NCI-H748 treated with DMSO at 0.1 percent for 48 hours (cell line): Measurements from ENCODE around the gene SDK1.
"Not testable (repeated sequence)": the region's sequence is repeated elsewhere in the genome, so short reads cannot be mapped to it uniquely, and the experiment has no call there.

Experiments
- DNase-seq: peaks from one replicate; lab custom pipeline; 2025; lab: John Stamatoyannopoulos, UW

SDK1 gene

DNA sequence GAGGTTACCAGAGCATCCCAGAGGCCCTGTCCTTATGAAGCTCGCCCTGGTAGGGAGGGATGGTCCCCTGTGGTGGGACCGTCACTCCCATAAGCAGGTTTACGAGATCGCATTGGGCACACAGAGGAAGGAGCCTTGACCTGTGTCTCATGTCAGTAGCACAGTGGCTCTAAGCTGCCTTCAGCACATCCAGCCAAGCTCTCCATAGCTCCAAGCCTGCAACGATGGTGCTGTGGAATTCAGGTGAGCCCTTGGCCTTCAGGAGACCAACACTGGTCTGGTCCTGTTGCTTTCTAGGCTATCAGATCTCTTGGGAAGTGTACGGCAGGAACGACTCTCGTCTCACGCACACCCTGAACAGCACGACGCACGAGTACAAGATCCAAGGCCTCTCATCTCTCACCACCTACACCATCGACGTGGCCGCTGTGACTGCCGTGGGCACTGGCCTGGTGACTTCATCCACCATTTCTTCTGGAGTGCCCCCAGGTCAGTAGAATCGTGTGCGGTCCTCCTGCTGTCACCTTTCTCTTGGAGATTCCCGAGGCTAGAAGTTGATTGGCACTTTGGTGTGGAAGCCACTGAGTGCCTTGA lies 775.7 kb downstream of the SDK1 start:
- no peak for DNase-seq

DNA sequence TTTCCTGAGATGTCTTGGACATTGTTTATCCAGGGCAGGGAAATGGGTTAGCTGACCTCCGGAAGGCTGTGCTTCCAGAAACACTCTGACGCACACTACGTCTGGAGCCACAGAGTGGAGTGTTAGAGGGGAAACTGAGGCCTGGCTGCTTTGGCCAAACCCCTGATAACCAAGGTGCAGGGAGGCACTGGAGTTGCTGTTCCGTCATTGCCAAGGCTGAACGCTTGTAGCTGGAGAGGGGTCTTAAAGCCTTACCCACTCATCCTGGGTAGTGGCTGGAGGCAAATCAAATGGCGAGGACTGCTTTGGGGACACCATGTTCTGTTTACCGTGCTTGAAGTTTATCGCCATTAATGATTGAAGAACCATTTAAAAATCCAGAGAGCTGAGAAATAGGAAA lies 776.9 kb downstream of the SDK1 start:
- no peak for DNase-seq

DNA sequence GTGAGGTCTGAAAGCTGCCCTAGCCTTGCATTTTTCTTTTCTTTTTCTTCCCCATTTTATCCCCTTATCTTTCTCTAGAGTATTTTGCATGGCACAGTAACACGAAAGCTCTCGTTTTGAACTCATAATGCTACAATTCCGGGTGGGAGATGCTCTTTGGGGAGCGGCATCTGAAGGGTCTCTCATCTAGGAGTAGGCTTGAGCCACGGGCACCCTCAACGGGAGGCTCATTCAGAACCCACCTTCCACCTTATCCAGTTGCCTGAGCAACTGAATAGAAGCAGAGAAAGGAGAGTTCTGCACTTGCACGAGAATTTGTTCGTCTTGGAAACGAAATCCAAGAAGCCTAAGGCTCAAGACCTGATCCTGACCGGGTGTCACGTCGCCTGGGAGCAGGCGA lies 777.5 kb downstream of the SDK1 start:
- DNase-seq: no peak

DNA sequence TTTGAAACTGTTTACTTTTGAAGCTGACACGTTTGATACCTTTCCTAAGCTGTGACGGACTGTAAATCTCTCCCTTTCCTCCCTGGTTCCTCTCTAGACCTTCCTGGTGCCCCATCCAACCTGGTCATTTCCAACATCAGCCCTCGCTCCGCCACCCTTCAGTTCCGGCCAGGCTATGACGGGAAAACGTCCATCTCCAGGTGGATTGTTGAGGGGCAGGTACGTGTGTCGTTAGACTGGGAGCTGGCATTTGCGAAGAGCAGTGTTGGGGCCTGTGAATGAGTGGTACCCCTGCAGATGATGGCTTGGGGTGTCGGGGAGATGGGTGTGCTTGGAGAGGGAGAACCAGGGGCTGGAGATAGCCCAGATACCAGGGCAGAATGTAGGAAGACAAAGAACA lies 778.3 kb downstream of the SDK1 start:
- no peak for DNase-seq

DNA sequence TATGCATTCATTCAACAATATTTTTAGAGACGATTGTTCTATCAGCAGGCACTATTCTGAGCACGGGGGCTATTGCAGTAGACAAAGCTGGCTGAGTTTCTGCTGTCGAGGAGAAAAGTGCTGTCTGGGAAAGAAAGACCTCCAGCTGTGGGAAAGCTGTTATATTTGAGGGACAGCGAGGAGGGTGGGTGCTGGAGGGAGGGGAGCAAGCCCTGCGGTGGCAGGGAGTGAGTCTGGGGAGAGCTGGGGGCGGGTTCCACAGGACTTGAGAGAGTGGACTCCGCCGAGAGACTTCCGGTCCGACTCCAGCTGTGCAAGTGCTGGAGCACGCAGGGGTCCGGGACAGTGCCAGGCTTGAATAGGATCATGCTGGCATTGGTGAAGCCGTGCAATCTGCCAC lies 778.9 kb downstream of the SDK1 start:
- no peak for DNase-seq

DNA sequence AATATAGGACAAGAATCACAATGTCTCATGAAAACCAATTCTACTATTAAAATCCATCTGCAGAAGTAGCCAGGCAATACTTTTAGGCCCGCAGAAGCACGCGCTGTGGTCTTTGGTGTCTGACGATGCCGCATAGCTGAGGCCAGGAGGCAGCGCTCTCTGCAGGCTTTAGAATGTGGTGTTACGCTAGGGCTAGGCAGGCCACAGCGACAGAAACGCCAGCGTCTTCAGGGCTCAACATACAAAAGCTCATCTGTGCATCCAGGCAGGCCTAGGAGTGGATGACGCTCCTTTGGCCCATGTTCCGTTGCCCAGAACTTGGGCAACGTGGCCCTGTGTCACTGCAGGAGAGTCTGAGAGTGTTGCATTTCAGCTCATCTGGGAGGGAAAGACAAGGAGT lies 779.9 kb downstream of the SDK1 start:
- no peak for DNase-seq

DNA sequence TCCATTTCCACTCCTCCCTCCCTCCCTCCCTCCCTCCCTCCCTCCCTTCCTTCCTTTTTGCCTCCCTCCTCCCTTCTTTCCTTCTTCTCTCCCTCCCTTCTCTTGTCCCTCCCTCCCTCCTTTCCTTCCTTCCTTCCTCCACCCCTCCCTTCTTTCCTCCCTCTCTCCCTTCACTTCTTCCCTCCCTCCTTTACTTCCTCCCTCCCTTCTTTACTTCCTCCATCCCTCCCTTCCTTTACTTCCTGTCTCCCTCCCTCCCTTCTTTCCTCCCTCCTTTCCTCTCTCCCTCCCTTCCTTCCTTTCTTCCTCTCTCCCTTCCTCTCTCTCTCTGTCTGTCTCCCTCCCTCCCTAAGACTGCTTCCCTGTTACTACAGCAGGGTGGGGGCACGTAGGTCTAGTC lies 782.5 kb downstream of the SDK1 start:
- DNase-seq: no peak

DNA sequence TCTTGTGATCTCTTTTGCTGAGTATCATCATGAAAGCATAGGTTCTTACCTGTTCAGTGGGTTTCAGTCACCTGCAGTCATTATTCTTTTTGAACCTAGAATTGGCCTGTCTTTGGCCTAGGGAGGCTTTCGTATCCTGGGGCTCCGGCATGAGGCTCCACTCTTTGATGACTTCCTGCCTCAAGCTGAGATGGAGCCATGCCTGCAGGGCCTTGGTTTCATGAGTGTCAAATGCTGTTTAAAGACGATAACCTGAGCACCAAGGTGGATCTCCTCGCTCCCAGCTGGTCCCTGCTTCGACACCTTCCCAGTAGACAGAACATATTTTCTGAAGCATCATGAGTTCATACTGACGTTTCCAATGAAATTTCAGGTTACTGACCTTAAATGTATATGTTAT lies 783.2 kb downstream of the SDK1 start:
- DNase-seq: no peak

DNA sequence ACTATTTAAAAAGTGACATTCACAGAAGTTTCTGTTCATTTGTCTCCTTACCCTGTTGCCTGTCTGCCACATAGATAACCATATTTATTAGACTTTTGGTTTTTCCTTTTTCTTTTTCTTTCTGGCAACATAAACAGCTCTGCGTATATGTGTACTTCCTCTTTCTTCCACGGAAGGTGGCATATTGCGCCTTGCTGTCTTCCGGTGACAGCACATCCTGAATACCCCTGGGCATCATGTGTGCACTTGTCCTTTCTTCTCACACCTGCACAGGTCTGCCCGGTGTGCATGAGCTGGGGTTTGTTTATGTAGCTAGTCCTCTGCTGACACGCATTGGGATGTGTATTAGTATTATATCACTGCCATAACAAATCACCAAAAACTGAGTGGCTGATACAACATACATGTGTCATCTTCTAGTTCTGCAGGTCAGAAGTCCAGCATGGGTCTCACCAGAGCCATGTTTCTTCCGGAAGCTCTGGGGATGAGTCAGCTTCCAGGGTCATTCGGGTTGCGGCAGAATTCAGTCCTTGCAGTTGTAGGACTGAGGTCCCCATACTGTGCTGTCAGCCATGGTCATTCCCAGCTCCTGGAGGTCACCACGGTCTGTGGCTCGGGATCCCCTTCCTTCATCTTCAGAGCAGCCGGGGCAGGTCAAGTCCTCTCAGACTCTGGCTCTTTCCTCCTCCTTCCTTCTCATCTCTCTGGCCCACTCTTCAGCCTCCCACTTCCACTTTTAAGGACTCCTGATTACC lies 785.1 kb downstream of the SDK1 start:
- DNase-seq: no peak

DNA sequence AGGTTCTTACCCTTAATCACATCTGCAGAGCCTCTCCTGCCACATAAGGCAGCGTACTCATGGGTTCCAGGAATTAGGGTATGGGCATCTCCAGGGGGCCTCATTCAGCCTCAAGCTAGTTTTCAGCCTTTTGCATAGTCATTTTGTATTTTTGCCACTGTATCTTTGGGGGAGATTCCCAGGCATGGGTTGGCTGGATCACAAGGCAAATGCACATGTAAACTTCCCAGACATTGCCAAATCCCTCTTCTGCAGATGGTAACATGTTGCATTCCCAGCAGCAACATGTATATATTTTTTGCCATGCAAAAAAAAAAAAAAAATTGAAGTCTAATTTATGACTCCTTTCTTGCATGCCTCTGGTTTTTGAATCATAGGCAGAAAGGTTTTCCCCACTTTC lies 785.7 kb downstream of the SDK1 start:
- no peak for DNase-seq

DNA sequence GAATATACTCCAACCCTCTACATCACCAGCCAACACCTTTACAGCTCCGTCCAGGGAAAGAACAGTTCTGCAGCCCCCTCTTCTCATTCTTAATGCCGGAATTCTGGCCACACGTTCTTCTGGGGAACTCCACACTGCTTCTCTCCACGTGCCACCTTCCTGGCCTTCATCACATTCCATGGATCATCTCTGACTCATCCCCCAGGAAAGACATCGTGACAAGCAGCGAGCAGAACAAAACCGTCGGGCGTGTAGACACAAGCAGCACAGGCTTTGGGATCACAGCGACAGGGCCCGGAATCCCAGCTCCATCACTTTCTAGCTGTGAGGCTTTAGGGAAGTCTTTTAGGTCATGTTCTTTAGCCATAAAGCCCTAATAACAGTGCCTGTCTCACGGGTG lies 790.7 kb downstream of the SDK1 start:
- no peak for DNase-seq

DNA sequence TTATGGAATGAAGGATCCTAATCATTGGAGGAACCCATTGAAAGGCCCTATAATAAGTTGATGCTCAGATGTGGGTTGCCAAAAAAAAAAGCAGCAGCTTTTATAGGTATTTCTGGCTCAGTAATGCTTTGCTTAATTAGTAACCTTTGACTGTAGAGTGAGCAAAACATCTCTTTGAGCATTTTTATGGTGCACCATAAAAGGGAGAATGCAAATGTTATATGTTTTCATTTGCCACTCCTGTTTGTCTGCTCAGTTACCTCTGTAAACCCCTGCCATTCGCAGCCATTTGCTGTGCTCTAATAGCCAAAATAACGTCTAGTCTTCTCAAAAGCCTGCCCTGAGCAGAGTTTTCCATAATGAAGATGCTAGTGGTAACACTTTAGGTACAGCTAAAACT lies 792.0 kb downstream of the SDK1 start:
- DNase-seq: no peak

DNA sequence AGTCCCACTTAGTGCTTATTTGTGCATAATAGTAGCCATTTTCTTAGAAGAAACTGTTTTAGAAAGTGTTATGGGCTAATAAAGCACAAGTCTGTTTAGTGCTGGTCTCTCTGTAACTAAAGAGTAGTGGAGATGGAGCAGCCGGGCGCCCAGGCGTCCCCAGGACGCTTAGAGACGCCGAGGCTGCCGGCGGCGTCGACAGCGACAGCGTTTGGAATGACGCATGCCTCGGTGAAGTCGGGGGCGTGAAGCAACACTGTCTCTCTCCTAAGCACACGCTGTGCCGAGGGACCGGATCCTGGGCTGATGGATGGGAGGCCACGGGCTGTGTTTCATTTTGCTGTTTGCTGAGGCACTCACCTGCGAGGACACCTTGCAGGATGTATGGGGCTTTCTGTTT lies 792.4 kb downstream of the SDK1 start:
- no peak for DNase-seq

DNA sequence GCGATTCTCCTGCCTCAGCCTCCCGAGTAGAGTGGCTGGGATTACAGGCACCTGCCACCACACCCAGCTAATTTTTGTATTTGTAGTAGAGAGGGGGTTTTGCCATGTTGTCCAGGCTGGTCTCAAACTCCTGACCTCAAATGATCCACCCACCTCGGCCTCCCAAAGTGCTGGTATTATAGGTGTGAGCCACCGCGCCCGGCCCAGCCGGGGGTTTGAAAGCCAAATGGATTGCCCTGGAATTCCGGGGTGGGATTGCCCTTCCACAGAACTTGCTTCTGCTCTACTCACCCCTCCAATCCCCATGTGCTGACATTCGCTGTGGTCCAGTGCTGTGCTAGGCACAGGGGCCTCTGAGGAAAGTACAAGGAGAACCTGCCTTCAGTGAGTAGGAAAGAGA lies 793.1 kb downstream of the SDK1 start:
- not testable (repeated sequence) for DNase-seq

DNA sequence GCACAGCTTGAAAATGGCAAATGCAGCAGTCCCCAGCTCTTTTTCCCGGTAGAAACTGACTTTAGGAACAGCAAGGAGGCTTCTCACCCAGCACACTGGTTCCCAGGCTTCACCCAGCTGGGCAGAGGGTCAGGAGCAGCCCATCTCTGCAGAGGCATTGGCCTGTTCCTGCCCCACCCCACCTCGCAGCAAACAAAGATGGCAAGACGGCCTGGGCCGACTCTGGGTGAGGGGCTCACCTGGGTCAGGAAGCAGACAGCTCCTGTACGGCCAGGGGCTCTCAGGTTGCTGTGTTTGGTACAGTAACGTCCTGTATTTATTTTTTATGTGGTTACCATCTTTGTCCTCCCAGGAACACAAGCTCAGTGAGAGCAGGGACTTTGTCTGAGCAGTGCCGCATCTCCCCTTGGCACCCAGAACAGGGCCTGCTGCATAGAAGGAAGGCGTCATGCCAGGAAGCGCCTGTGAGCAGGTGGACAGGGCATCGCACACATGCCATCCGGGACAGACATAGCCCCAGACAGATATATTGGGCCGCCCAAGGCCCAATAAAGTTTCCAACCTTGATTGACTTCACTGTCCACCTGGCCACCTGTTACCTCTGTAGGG lies 796.1 kb downstream of the SDK1 start:
- DNase-seq: no peak

DNA sequence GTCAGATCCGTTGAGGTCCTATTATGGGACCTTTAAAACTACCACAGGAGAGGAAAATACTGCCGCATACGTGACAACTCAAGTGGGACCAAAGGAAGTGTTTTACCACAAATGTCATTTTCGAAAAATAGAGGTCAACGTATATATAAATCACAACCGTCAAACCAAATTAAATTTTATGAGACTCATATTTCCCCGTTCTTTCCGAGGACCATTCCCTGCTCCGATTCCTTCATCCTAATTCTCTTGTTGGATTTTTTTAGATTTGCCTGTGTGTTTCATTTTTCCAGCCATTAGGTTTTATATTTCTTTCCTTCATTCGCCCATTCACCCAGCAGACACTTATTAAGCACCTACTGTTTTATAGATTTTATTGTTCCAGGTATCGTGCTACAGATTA lies 797.1 kb downstream of the SDK1 start:
- DNase-seq: no peak

DNA sequence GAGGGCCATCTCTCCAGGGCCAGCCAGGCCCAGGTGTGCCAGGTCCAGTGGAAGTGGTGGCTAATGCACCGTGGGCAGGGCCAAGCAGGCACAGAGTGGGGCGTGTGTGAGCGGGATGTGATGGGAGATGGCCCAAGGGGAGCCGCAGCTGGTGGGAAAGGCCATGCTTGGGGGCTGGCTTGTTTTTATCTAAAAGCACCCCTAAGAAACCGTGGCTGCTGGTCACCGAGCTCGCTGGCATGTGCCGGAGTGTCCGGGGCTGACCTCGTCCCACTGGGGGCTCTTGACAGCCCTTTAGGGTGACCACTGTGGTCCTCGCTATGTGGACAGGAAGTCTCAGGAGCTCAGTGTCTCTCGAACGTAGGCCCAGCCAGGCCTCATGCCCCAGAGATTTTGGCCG lies 798.6 kb downstream of the SDK1 start:
- DNase-seq: no peak

DNA sequence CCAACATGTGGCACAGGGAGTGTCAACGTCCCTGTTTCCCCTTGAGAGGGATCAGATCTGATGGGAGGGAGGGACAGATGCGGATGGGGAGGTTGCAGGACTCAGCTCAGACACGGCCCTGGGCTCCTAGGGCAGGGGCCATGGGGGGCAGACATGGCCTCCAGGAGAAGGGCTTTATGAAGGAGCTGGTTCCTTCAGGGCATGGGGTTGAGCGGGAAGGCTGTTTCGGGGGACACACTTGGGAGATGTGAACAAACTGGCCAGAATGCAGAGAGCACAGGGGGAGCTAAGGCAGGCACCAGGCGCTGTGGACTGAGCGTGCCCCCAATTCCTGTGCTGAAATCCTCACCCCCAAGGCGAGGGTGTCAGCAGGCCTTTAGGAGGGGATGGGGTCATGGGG lies 799.1 kb downstream of the SDK1 start:
- no peak for DNase-seq

DNA sequence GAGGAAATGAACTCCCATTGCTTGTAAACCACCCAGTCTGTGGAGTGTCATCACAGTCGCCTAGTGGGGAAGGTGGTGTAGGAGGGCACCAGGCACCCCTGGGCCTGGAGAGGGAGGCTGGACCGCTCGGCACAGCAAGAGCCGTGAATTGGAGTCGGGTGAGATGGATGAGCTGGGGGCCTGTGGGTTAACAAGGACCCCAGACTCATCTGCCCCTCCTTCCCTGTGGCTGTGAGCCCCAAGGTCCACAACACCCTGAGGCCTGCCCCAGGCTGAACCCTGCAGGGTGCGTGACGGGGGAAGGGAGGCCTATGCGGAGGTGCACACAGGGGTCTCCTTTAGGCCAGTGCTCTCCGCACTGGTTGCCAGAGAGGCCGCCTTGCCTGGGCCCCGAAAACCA lies 799.6 kb downstream of the SDK1 start:
- DNase-seq: no peak

DNA sequence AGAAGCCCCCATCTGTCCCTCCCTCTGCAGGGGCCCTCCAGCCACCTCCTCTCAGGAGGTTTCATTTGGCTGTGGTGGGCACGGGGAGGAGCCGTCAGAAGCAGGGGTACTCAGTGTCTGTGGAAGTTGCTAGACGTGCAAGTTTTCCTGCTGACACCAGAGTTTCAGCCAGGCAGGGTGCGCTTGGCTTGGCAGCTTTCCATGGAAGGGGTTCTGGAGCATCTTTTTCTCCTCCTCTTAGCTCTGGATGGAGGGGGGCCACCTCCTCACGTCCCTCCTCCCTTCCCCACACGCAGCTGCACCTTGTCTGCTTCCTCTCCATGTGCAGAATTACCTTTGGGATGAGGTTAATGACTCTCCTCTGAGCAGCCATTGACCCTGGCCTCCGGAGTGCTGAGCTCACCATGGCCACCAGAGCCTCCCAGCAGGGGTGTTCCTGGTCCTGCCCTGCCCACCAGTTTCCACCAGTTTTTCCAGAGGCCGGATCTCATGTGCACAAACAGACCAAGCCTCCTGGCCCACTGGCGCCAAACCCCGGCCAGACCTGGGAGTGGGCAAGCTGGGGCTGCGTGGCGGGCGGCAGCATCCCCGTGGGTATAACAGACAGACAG lies 801.3 kb downstream of the SDK1 start:
- no peak for DNase-seq

DNA sequence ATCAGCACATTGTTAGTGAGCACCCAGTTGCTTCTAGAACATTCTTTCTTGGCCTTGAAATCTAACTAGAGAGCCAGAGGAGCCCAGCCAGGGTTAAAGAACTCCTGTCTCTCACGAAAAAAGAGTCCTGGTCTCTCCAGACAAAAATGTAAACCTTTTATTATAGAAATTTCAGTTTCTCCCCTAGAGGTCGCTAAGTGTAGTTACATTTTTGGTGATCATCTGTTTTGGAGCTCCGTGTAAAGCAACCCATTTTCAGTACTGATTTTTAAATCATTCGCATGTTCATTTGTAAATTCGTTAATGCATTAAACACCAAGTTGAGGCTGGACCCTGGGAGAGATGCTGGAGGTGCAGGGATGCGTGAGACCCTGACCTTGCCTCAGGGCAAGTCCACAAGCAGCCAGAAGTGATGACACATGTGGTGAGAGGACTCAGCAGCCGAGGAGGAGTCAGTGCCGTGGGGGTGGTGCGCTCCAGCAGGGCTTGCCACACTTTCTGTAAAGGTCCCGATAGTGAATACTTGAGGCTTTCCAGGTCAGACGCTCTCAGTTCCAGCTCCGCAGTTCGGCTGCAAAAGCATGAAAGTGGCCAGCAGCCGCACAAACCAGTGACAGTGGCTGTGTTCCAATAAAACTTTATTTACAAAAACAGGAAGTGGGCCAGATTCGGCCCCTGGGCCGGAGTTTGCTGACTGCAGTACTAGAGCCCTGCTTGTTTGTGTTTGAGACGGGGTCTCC lies 802.5 kb downstream of the SDK1 start:
- no peak for DNase-seq

DNA sequence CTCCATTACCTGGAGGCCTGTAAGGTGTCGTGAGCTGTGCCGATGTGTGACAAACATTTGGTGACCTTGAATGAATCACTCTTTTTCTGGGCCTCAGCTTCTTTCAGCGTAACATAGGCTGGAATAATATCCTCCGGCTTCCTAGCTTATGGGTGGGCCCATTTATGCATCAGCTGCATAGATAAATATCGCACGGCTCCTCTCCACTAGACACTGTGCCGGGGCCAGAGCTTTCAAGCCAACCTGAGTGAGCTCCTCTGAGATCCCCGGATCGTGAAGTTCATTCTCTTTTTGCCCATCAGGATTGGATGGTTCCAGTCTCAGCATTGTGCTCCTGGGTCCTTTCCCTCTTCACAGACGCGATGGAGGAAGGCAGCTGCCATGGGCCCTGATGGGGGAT lies 806.8 kb downstream of the SDK1 start:
- DNase-seq: no peak

DNA sequence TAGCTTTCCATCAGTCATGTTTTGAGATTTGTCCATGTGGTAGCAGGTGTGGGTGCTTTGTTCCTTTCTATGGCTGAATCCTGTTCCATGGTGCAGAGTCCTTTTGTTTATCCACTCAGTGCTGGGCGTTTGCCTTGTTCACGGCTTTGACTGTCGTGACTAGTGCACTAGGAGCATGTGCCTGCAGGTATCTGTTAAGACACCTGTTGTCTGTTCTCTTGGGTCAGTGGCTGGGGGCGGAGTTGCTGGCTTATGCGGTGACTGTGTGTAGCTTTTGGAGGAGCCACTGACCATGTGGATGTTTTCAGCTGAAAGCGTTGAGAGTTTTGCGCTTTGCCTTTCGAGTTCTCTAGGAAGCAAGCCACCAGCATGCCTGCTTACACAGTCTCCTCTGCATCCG lies 807.9 kb downstream of the SDK1 start:
- no peak for DNase-seq
